IMR-90 (cell line): ENCODE results near the gene TMBIM6.

Source experiments
- CEBPB ChIP-seq: IDR thresholded peaks from 2 replicates; pipeline ENCODE4 v1.6.1; 2012; ENCODE audit warnings: low read depth, low read length, improper control_type of control experiment
- RCOR1 ChIP-seq: IDR thresholded peaks from 2 replicates; pipeline ENCODE4 v1.6.1; 2012; ENCODE audit warnings: mild to moderate bottlenecking, low read length, improper control_type of control experiment; ENCODE audit not compliant: insufficient replicate concordance

DNA sequence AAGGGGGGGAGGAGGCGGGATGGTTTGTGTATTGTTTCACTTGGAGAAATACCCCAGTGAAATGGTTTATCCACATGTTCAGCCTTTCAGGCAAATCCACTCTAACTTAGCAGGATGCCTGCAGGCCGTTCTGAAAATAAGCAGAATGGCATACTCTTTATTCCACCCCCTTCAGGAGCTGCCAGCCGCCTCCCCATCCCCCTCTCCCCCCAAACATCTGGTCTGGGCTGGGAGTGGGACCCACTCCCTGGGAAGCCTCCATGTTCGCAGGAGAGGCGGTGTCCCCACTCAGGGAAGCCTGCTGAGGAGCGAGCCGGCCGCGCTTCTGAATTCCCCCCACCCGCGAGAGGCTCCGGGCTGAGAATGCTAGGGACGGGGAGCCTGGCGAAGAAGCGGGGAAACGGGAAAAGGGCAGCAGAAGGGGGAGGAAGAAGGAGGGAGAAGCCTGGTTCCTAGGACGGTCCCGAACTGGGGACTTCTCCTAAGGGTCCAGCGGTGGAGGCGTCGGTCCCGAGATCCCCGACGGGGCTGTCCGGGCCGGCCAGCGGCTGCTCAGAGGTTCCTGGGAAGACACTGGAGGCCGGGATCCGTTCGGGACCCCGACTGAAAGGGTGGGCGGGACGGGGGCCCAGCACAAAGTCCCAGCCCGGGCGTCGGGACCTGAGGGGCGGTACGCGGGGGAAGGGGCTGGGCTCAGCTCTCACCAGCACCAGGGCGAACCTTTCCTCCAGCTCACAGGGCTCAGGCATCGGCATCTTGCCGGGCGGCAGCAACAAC lies 34.8 kb upstream of the TMBIM6 start:
- no peak for TF ChIP-seq CEBPB
- TF ChIP-seq RCOR1: no peak
